Measurements from ENCODE around the gene GLIPR1L2. TPM values are rescaled to one million over a fixed set of nuclear protein-coding genes. Genes with fewer than 3 reads are reported as not detected.

Gene GLIPR1L2
- total and polyA plus RNA-seq, 2 of the 8 experiments (the other 6 are each of a cell fraction or from before 2014, with no cell fraction given): 0.09 TPM; not detected in 1

GRCh38 chr12:75407683-75408082 is 16.8 kb downstream of the GLIPR1L2 start:
- Histone ChIP-seq H3K23me2 (ENCODE audit: low read depth, low read length) (no peaks in the 10 kb centered on the region), H2BK5ac (ENCODE audit: low read depth, low read length) (no peak overlapping the region), H4K8ac (ENCODE audit: extremely low read depth, insufficient read depth, low read length) (no peak overlapping the region), H2BK120ac (replicated peaks; ENCODE audit: low read depth, low read length) (no peak overlapping the region), H2BK15ac (ENCODE audit: low read length) (no peak overlapping the region), H3K9ac (replicated peaks in 1 of 4; ENCODE audit: extremely low read depth in 1 of 4, low read depth in 3 of 4, low read length in 3 of 4) (no peak overlapping the region), H3K4ac (replicated peaks; ENCODE audit: insufficient read length, low read depth, low read length) (no peak overlapping the region), H3K9me3 (ENCODE audit: insufficient read depth in 2 of 2, low read depth in 1 of 2, low read length in 1 of 2) (no peaks in the 10 kb centered on the region), H4K20me1 (replicated peaks in 1 of 2; ENCODE audit: control insufficient read depth in 1 of 2, insufficient read depth in 2 of 2, low read length in 2 of 2) (no peaks in the 10 kb centered on the region), H2BK20ac (ENCODE audit: low read length) (no peak overlapping the region), H2BK12ac (ENCODE audit: low read depth, low read length) (no peak overlapping the region), H3K27ac (ENCODE audit: low read depth, low read length) (no peak overlapping the region), H3K56ac (replicated peaks; ENCODE audit: insufficient read length, low read depth, low read length) (no peak overlapping the region), H3K4me1 (replicated peaks in 1 of 4; ENCODE audit: control insufficient read depth in 3 of 4, insufficient read depth in 4 of 4, low read length in 3 of 4) (no peaks in the 10 kb centered on the region), H2AK5ac (ENCODE audit: low read depth, low read length) (no peak overlapping the region), H3K23ac (ENCODE audit: insufficient read length) (no peak overlapping the region), H3K27me3 (replicated peaks in 1 of 4; ENCODE audit: control insufficient read depth in 3 of 4, extremely low read depth in 1 of 4, insufficient read depth in 3 of 4, low read length in 3 of 4) (no peaks in the 10 kb centered on the region), H3K4me2 (ENCODE audit: insufficient read depth in 1 of 2, low read depth in 2 of 2, low read length in 2 of 2) (no peak overlapping the region), H3K14ac (ENCODE audit: insufficient read length) (no peak overlapping the region), H3K18ac (ENCODE audit: extremely low read depth, low read length) (no peak overlapping the region), H3K36me3 (ENCODE audit: control insufficient read depth in 2 of 4, insufficient read depth in 4 of 4, low read length in 3 of 4) (no peaks in the 10 kb centered on the region), H4K5ac (ENCODE audit: insufficient read length, low read depth, low read length) (peak overlapping the region; percentile 83), H3K4me3 (ENCODE audit: extremely low read depth in 1 of 4, insufficient read depth in 2 of 4, low read depth in 3 of 4, low read length in 4 of 4) (no peak overlapping the region), H3K79me1 (ENCODE audit: low read depth, low read length) (no peaks in the 10 kb centered on the region), H2AFZ (ENCODE audit: low read length) (no peak overlapping the region), H3K79me2 (ENCODE audit: control insufficient read depth in 1 of 2, insufficient read depth in 2 of 2, low read length in 2 of 2) (no peaks in the 10 kb centered on the region), H4K91ac (replicated peaks; ENCODE audit: insufficient read length, low read length) (no peak overlapping the region)
- ChIA-PET CTCF (ENCODE audit: partially characterized antibody) (interaction anchor here (0.6 to 3.2 kb wide), 3 partner anchors 15 to 544 kb away, joined by 3 to 17 read pairs (median 5); partner anchors contain the start of gene GLIPR1L2), POLR2A (ENCODE audit: partially characterized antibody) (interaction anchor here (1.4 kb wide), 1 partner anchor 9 kb away, joined by 5 read pairs; no protein-coding TSS in a partner anchor)
- DNase-seq (ENCODE audit: low read depth in 1 of 2, low spot score in 2 of 2): no peak
- FAIRE-seq: no peak
- TF ChIP-seq KDM5A (IDR thresholded peaks at IDR 0.05; ENCODE audit: low read length): no peak
- no peak for TF ChIP-seq E2F6 (IDR thresholded peaks at IDR 0.05)
- no peak for TF ChIP-seq POU5F1 (IDR thresholded peaks at IDR 0.05; ENCODE audit: low read depth, low read length)
- TF ChIP-seq KDM4A (IDR thresholded peaks at IDR 0.05; ENCODE audit: low read depth, low read length, severe bottlenecking): no peak
- no peak for TF ChIP-seq CREB1 (IDR thresholded peaks at IDR 0.05)
- TF ChIP-seq USF2 (IDR thresholded peaks at IDR 0.05; ENCODE audit: low read length): no peak
- TF ChIP-seq RBBP5 (IDR thresholded peaks at IDR 0.05; ENCODE audit: borderline replicate concordance, low read depth, low read length): no peak
- no peak for TF ChIP-seq NANOG (IDR thresholded peaks at IDR 0.05; ENCODE audit: insufficient read depth, low read depth, low read length, poor library complexity, severe bottlenecking)
- no peak for TF ChIP-seq RFX5 (IDR thresholded peaks at IDR 0.05; ENCODE audit: borderline replicate concordance, low read depth, low read length)
- no peak for TF ChIP-seq SP1 (IDR thresholded peaks at IDR 0.05; ENCODE audit: low read depth, low read length)
- TF ChIP-seq CEBPB (IDR thresholded peaks at IDR 0.05; ENCODE audit: low read depth, low read length): no peak
- TF ChIP-seq SP4 (IDR thresholded peaks at IDR 0.05; ENCODE audit: low read length): no peak
- TF ChIP-seq SUZ12 (IDR thresholded peaks at IDR 0.05; ENCODE audit: low read length): no peak
- no peak for TF ChIP-seq SP2 (IDR thresholded peaks at IDR 0.05; ENCODE audit: low read length)

Data from H1 (cell line).